Testis (tissue), 3 donors: ENCODE results near the gene METTL23. TPM values are rescaled to one million over a fixed set of nuclear protein-coding genes. Genes with fewer than 3 reads are reported as not detected.
A peak's percentile ranks its signal among the peaks of the same experiment; 100 is the strongest.

ENCODE experiments used
- DNase-seq: peaks from one replicate; pipeline ENCODE4 v3.0.0-alpha.2; 2019
- H3K27ac ChIP-seq, 2 donors: fragments of 200-600 bp; sonication (generic); one replicate each; pipeline ENCODE4 v1.5.1; 2019
- H3K27me3 ChIP-seq: fragments of 200-600 bp; sonication (generic); one replicate; pipeline ENCODE4 v1.5.1; 2019
- H3K36me3 ChIP-seq: fragments of 200-600 bp; sonication (generic); one replicate; pipeline ENCODE4 v1.5.1; 2017; ENCODE audit warnings: low read depth; ENCODE audit errors: missing control alignments
- H3K4me1 ChIP-seq: fragments of 200-600 bp; sonication (generic); one replicate; pipeline ENCODE4 v1.5.1; 2019
- H3K4me3 ChIP-seq, 2 donors: fragments of 200-600 bp; sonication (generic); one replicate each; pipeline ENCODE4 v1.5.1; 2017 to 2019
- H3K9me3 ChIP-seq: fragments of 200-600 bp; sonication (generic); one replicate; pipeline ENCODE4 v1.5.1; 2017
- CTCF ChIP-seq, 3 experiments: fragments of 450-650 bp in 2 of 3; fragments of 200-600 bp in 1 of 3; sonication (generic) in 1 of 3; IDR thresholded peaks; one replicate each; pipeline ENCODE4 v1.5.1; 2016 to 2019; ENCODE audit warnings: antibody characterized with exemption in 3 of 3, mild to moderate bottlenecking in 2 of 3, moderate library complexity in 1 of 3
- POLR2A ChIP-seq: fragments of 450-650 bp; IDR thresholded peaks from one replicate; pipeline ENCODE4 v1.6.1; 2017; ENCODE audit warnings: antibody characterized with exemption, mild to moderate bottlenecking, moderate library complexity
- WGBS, 2 donors: methylation state at CpG; one replicate each; pipeline ENCODE4 v1.1.5; 2018; 5-methylcytosine and 5-hydroxymethylcytosine counted together
- intact Hi-C: fragments of 100-400 bp; cut with DNase I; formaldehyde crosslinking; loops from one replicate; pipeline ENCODE4 v1.15.1; 2023; ENCODE audit warnings: low total_unique reads
- polyA plus RNA-seq: library from polyadenylated mRNA; stranded (reverse); fragments of 350-450 nt; fragmentation: Illumina TruSeq; extraction: RNeasy Lipid Tissue Mini Kit (QIAGEN cat#74804); gene quantifications from one replicate; pipeline ENCODE4 v1.2.3, GENCODE V29; 2014; ENCODE audit warnings: low read depth, low replicate concordance; ENCODE audit not compliant: insufficient read depth
- total RNA-seq, 2 donors: library from RNA; depleted of rRNA; stranded (reverse); fragments of >200 nt; gene quantifications; one replicate each; pipeline ENCODE4 v1.2.3, GENCODE V29; 2016

METTL23 gene
- total and polyA plus RNA-seq, 3 donors from 2014 or later = 37.5 to 122 (median 45.3) TPM

- H3K36me3 ChIP-seq = no peaks in the 10 kb centered on the region
- no peak overlapping the region for H3K4me3 ChIP-seq
- intact Hi-C loops = no loop called here
- peaks cover 76% of the 10 kb centered on the region for H3K4me1 ChIP-seq
- TF ChIP-seq CTCF (IDR thresholded peaks at IDR 0.05) (no peak), POLR2A (no peak)
- no peaks in the 10 kb centered on the region for H3K9me3 ChIP-seq
- peak overlapping the region; percentile 89 to 92 for H3K27ac ChIP-seq
- 44% methylated on average over 23 to 26 of the region's 26 CpGs for WGBS, 2 donors
- no peaks in the 10 kb centered on the region for H3K27me3 ChIP-seq
- DNase-seq = peak; percentile 91
Measured at GRCh38 chr17:76687298-76688164, 39.1 kb upstream of the METTL23 start.

GRCh38 chr17:76688165-76688622, 38.4 kb upstream of the METTL23 start:
- Histone ChIP-seq H3K27me3 (no peaks in the 10 kb centered on the region), H3K4me3 (no peak overlapping the region), H3K4me1 (peaks cover 69% of the 10 kb centered on the region), H3K27ac (peak overlapping the region; percentile 89 to 92), H3K36me3 (no peaks in the 10 kb centered on the region), H3K9me3 (no peaks in the 10 kb centered on the region)
- no peak for DNase-seq
- intact Hi-C loops = no loop called here
- 46% methylated on average over 6 to 11 of the region's 11 CpGs for WGBS, 2 donors
- no peak for TF ChIP-seq POLR2A
- no peak for TF ChIP-seq CTCF (IDR thresholded peaks at IDR 0.05)

- no peak for DNase-seq
- Histone ChIP-seq H3K4me1 (peaks cover 78% of the 10 kb centered on the region), H3K36me3 (no peaks in the 10 kb centered on the region), H3K9me3 (no peaks in the 10 kb centered on the region), H3K27ac (peak overlapping the region; percentile 89 to 92), H3K27me3 (no peaks in the 10 kb centered on the region), H3K4me3 (no peak overlapping the region)
- no peak for TF ChIP-seq POLR2A
- TF ChIP-seq CTCF (IDR thresholded peaks at IDR 0.05) = no peak
- intact Hi-C loops = no loop called here
- WGBS, 2 donors = 76 to 83% methylated on average over 11 of the region's 11 CpGs
Measured at GRCh38 chr17:76689859-76690258, 36.8 kb upstream of the METTL23 start.

- TF ChIP-seq CTCF (IDR thresholded peaks at IDR 0.05) (no peak), POLR2A (no peak)
- no peaks in the 10 kb centered on the region for H3K27me3 ChIP-seq
- intact Hi-C loops = no loop called here
- no peak overlapping the region for H3K4me3 ChIP-seq
- peak overlapping the region; percentile 37 to 38 for H3K27ac ChIP-seq
- no peak for DNase-seq
- peaks cover 80% of the 10 kb centered on the region for H3K4me1 ChIP-seq
- no peaks in the 10 kb centered on the region for H3K36me3 ChIP-seq
- no peaks in the 10 kb centered on the region for H3K9me3 ChIP-seq
- 65 to 69% methylated on average over 13 of the region's 13 CpGs for WGBS, 2 donors
Measured at GRCh38 chr17:76690596-76691280, 35.9 kb upstream of the METTL23 start.
